ENCODE measurements around the gene NUDT7. TPM values are rescaled to one million over a fixed set of nuclear protein-coding genes. Genes with fewer than 3 reads are reported as not detected.

Gene NUDT7
- total and polyA plus RNA-seq, 4 donors: 6.8 to 18.3 (median 9.9) TPM

DNA sequence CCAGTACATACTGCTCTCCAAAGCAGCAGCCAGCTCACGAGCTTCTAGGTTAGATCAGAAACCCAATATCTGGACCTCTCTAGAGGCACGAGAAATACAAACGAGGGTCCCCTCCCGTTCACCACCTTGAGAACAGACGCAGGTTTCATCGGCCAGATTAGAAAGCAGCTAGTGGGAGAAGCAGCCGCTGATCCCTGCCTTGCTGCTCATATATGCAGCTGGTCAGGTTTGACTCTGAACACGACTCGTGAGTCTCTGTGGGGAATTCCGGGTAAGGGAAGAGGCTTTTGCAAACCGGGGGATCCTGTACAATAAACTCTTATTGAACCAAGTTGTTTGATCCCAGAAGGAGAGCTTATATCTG is 67.7 kb downstream of the NUDT7 start:
- Histone ChIP-seq H3K27ac (ENCODE audit: low read depth in 1 of 2, low read length in 1 of 2) (no peak overlapping the region), H3K4me1 (ENCODE audit: control insufficient read depth in 5 of 5, insufficient read depth in 5 of 5, low read length in 5 of 5) (peaks cover 0 to 39% (median 5%) of the 10 kb centered on the region in 5 donors), H3K9me3 (ENCODE audit: control insufficient read depth in 4 of 4, insufficient read depth in 3 of 4, low read length in 3 of 4) (peaks cover 0 to 2% (median 0%) of the 10 kb centered on the region in 4 donors), H3K9ac (ENCODE audit: insufficient read depth in 1 of 2, low read length in 2 of 2) (no peak overlapping the region), H3K4me3 (no peak overlapping the region), H3K27me3 (ENCODE audit: control insufficient read depth in 3 of 3, insufficient read depth in 3 of 3, low read length in 2 of 3) (peaks cover 6 to 44% (median 29%) of the 10 kb centered on the region in 3 donors), H3K36me3 (ENCODE audit: control insufficient read depth in 4 of 4, insufficient read depth in 4 of 4, low read length in 4 of 4) (no peaks in the 10 kb centered on the region)
- DNase-seq (no peak), ATAC-seq (ENCODE audit: insufficient read depth, low FRiP score) (peak; percentile 13)
- TF ChIP-seq, protein P1, sequence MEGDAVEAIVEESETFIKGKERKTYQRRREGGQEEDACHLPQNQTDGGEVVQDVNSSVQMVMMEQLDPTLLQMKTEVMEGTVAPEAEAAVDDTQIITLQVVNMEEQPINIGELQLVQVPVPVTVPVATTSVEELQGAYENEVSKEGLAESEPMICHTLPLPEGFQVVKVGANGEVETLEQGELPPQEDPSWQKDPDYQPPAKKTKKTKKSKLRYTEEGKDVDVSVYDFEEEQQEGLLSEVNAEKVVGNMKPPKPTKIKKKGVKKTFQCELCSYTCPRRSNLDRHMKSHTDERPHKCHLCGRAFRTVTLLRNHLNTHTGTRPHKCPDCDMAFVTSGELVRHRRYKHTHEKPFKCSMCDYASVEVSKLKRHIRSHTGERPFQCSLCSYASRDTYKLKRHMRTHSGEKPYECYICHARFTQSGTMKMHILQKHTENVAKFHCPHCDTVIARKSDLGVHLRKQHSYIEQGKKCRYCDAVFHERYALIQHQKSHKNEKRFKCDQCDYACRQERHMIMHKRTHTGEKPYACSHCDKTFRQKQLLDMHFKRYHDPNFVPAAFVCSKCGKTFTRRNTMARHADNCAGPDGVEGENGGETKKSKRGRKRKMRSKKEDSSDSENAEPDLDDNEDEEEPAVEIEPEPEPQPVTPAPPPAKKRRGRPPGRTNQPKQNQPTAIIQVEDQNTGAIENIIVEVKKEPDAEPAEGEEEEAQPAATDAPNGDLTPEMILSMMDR (IDR thresholded peaks at IDR 0.05; ENCODE audit: control extremely low read depth, extremely low read depth): no peak
- 19 to 21% methylated on average over 11 of the region's 11 CpGs for WGBS, 2 donors

DNA sequence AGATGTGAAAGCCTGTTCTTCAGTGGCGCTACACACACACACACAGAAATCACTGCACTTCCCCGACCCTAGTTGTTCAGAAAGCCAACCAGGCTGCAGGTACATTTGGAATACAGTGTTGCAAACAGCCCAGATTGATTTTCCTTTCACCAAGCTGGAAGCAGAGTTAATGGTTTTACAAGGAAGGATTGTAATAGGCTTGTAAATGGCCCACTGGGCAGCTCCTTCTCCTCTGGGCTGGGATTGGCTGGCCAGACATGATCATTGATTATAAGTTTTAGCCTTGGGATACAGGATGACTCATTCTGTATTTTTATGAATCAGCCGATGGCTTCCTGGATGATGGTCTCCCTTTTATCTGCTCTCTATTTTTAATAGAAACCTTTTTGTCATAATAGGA is 68.6 kb downstream of the NUDT7 start:
- H3K27ac ChIP-seq (ENCODE audit: low read depth in 1 of 2, low read length in 1 of 2): no peak overlapping the region
- WGBS, 2 donors: 81 to 82% methylated on average over 3 of the region's 3 CpGs
- no peak overlapping the region for H3K4me3 ChIP-seq
- H3K36me3 ChIP-seq (ENCODE audit: control insufficient read depth in 4 of 4, insufficient read depth in 4 of 4, low read length in 4 of 4): no peaks in the 10 kb centered on the region
- peaks cover 0 to 32% (median 5%) of the 10 kb centered on the region in 5 donors for H3K4me1 ChIP-seq (ENCODE audit: control insufficient read depth in 5 of 5, insufficient read depth in 5 of 5, low read length in 5 of 5)
- H3K27me3 ChIP-seq (ENCODE audit: control insufficient read depth in 3 of 3, insufficient read depth in 3 of 3, low read length in 2 of 3): peaks cover 6 to 44% (median 29%) of the 10 kb centered on the region in 3 donors
- DNase-seq (no peak), ATAC-seq (ENCODE audit: insufficient read depth, low FRiP score) (no peak)
- H3K9ac ChIP-seq (ENCODE audit: insufficient read depth in 1 of 2, low read length in 2 of 2): no peak overlapping the region
- TF ChIP-seq, protein P1 (IDR thresholded peaks at IDR 0.05; ENCODE audit: control extremely low read depth, extremely low read depth): no peak
- H3K9me3 ChIP-seq (ENCODE audit: control insufficient read depth in 4 of 4, insufficient read depth in 3 of 4, low read length in 3 of 4): peaks cover 0 to 2% (median 0%) of the 10 kb centered on the region in 4 donors

Other genes with a start within 250 kb of the NUDT7 start
- 1 to 10 TPM in 1 of 2 donors, under 1 TPM in 1; 0.37 to 3.3 TPM for gene VAT1L, start 66.0 kb downstream of the NUDT7 start, total RNA-seq
- gene VAT1L, start 66.0 kb downstream of the NUDT7 start, polyA plus RNA-seq: under 1 TPM; 0.14 to 0.16 TPM